GM18867 (cell line): Measurements from ENCODE around the gene NUP88.

Experiments
- ATAC-seq: cut with Tn5 transposase; IDR thresholded peaks from one replicate; pipeline ENCODE4 v1.9.1; 2021; ENCODE audit warnings: mild to moderate bottlenecking, moderate library complexity; ENCODE audit not compliant: unreplicated experiment

The NUP88 gene

DNA sequence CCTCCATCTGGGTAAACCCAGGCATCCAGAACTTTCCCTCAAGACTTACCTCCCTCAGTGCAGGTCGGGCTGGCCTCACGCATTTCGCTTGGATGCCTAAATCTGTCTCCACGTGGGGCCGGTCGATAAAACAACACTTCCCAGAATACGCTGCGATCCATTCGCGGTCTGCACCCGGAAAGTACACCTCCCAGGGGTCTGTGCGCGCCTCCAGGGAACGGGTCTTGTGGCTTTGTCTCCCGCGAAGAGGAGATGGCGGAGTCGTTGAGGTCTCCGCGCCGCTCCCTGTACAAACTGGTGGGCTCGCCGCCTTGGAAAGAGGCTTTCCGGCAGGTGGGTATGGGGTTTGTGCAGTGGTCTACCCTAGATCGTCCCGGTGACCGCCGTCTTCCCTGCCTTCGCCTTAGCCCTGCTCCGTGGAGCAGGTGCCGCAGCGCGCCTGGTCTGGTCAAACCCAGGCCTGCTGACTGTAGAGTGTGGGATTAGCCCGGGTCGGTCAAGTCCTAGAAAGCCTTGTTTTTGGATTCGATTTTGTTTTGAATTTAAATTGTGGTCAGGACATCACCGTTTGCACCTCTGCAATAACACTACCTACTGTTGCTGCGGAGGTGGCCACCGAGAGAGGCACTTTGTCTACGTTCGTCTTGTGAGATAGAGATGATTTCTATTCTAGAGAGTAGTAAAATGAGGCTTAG lies 644 bp upstream of the NUP88 start, which contains the start of gene RPAIN:
Gene RPAIN (plus strand): TSS at position 224 of the 695 bp plus-strand sequence. CDS start 29 bp downstream, at position 253.
- peak; percentile 45 for ATAC-seq

DNA sequence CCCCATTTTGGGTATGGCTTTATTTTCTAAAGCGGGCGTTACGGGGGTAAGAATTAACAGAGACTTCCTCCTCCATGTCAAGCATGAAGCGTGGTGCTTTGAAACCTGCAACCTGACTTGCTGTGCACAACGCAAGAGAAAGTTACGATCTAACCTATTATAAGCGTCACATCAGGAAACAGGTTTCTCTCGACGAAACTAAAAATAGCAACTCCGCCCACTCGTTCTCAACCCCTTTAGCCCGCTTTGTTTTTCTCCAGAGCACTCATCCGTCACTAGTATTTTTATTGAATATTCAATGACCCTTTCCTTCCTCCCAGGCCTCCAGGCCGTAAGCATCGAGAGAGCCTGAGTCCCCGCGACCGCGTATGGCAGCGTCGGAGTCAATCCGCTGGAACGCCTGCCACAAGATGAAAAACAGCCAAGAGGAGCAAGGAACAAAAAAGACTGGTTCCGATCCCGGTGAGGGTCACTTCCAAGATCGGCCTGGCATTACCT lies 555 bp downstream of the NUP88 start:
- ATAC-seq = peak; percentile 38

DNA sequence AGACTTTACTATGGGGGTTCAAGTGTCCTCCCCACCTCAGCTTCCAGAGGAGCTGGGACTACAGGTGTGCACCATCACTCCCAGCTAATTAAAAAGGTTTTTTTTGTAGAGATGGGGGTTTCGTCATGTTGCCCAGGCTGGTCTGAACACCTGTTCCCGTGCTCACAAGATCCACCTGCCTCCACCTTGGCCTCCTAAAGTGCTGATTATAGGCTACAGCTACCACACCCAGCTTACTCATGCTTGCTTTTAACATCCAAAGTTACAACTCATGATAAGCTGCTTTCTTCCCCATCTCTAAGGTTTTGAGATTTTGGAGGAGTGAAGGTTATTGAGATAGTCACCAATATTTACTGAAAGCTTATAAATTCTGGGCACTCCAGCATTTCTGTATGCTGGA lies 2.6 kb downstream of the NUP88 start:
- ATAC-seq = no peak

DNA sequence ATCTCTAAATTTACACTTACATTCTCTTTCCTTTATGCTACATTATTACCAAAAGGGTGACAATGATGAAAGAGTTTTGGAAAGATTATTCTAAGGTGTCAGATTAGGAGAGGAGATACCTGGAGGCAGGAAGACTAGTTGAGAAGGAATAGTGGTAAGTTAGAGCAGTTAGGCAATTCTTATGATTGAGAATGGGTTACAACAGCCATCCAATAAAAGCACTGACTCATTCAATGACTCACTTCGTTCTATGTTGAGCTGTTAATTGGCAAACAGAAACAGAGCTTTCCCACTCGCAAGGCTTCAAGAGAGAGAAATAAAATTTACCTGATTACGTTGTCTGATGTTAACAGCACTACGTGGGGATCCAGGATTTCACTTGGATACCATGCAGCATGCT lies 5.8 kb downstream of the NUP88 start:
- no peak for ATAC-seq

DNA sequence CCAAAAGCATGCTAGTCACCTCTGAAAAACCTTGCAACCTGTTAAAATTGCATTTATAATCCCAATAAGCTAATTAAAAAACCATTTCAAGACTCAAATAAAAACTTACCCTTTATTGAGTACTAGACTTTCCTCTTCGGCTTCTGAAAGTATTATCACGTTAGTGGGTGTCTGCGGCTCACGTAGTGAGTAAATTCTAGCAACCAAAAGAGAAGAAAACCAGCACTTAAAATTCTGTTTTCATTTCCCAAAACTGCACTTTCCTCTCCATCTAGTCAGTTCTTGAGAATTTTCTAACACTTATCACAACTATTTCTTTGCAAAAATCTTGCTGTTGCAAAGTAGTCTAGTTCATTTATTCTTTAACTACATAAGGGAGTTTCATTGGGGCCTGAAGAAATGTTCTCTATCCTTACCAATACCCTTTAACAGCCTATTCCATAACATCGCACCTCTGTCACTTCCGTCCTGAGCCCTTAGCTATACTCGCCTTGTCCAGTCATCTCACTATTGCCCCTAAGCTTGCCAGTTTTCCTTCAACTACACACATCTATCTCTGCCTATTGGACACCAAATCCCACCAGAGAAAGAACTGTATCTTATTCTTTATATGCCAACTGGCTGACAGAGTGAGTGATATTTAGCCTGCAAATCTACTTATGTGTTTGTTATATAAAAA lies 8.7 kb downstream of the NUP88 start:
- ATAC-seq = peak; percentile 45

DNA sequence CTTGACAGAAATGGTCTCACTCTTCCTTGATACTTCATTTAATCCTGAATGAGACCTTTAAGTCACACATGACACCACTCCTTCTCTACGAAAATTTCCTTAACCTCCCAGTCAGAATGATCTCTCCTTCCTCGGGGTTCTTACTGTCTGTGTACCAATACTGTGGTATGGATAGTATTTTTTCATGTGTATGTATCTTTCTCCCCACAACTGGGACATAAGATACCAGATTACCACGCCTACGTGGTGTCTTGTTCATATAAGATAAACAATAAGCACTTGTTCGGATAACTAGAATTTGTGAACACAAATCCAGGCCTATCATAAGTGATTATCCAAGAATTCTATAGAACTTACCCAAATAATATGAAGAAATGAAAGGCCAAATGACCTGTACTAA lies 11.3 kb downstream of the NUP88 start:
- no peak for ATAC-seq

DNA sequence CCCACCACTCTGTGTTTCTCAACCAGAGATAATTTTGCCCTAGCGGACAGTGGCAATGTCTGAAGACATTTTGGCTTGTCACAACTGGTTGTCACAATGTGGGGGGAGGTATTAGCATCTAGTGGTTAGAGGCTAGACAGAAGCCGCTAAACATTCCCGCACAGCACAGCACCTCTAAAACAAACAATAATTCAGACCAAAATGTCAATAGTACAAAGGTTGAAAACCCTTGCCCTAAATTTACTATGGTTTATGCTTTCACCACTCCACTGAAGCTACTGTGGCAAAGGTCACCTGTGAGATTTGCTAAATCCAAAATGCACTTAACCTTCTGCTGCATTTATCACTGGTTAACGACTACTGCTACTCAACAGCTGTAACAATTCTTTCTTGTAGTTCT lies 14.1 kb downstream of the NUP88 start:
- no peak for ATAC-seq

DNA sequence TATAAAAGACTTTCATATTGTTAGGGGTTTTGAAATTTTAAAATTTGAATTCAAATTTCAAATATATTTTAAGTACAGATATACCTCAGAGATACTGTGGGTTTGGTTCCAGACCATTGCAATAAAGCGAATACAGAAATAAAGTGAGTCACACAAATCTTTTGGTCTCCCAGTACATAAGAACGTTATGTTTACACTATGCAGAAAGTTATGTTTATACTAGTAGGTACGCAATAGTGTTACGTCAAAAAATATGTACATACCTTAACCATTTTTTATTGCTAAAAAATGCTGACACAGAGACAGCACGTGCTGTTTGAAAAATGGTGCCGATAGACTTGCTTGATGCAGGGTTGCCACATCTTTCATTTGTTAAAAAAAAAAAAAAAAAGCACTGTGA lies 19.7 kb downstream of the NUP88 start:
- no peak for ATAC-seq

DNA sequence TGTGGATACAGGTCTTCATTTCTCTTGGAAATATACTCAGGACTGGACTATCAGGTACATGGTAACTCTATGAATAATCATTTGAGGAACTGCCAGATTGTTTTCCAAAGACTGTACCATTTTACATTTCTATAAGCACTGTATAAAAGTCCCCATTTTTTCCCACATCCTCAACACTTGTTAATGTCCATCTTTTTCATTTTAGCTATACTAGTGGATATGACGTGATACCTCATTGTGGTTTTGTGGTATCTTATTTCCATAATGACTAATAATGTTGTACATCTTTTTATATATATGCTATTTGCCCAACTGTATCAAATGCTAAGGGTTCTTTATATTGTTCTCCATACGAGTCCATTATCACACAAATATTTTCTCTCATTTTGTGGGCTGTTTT lies 22.9 kb downstream of the NUP88 start:
- no peak for ATAC-seq

DNA sequence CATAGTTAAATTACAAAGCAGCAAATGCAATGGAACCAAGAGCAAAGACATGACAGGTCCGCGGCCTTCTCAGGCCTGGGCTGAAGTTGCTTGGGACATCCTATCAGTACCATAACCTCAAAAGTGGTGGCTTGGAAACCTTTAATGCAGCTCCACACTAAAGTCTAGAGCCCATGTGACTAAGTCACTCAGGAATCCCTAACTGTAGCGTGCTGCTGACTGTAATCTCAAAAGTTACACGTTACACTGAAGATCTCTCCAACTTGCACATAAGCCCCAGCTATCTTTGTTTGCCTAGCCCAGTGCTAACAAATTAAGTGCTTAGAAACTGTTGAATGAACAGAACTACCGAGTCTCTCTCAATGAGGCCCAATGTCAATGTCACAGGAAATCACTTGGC lies 27.8 kb downstream of the NUP88 start:
- ATAC-seq = no peak

DNA sequence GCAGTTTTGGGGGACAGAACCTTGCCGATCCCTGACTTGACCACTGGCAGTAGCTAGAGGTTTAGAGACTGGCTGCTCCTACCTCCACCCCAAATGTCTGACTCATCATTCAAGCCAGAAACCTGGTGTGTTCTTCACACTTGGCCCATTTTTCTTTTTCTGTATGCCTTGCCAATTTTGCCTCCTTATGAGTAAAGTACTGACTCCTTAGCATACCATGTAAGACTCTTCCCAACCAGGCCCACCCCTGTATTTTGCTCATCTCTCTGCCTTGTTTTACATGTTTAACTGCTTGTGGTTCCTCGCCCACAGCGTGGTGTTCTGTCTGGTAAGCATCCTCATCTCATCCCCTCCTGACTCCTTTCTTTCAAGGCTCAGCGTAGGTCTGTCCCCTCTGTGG lies 37.9 kb downstream of the NUP88 start:
- ATAC-seq = no peak

DNA sequence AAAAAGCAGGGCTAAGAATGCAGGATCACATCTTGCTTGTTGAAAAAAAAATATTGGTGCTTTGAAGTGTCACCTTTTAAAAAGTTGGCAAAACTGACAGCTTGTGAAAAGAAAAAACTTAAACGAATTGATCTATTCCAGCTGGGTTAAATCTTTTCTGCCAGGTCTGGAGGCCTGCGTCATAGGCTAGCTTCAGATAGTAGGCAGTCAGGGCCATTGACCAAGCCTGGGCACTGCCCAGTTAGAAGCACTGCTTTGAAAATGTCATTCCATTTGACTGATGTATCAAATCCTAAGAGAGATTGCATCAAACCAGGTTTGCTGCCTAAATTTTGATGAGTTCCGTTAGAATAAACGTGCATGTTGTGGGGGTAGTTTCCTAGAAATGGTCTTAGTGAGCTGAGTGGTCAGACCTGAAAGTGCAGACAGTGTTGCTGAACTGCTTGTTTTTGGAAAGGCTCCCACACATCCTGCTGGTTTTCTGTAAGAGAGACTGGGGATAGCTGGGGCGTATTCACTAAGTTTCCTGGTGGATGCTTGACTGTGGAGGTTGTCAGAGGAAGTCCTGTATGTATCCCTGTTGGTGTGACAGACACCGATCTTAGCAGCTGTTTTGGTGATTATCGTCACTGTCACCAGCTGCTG lies 38.8 kb downstream of the NUP88 start:
- no peak for ATAC-seq

DNA sequence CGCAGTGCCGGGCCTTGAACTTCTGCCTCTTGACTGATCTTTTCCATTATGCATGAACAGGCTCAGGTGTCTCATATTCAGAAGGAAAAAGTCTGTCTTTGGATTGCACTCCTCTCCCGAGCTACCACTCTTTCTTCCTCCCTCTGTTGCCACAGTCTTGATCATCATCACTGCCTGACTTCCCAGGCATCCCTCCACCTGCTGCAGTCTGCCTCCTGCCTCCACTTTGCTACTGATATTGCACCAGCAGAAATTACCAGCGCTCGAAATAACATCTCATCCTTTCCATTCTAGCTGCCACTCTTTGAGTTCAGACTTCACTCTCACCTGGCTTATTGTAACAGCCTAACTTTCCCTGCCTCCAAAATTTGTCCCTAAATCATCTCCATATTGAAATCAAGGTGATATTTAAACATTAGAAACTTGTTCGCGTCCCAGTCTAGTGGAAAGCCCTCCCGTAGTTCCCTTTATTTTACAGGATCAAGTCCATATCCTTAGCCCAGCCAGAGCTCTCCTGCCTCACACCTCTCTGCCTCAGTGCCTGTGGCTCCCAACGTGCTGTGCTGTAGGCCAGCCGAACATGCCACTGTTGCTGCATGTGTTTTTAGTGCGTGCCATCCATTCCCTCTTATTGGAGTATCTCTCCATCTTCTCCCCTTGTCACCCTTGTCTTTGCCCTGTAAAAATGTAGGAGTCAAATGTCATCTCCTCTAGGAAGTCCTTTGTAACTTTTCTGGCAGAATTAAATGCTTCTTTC lies 39.9 kb downstream of the NUP88 start:
- ATAC-seq = no peak

DNA sequence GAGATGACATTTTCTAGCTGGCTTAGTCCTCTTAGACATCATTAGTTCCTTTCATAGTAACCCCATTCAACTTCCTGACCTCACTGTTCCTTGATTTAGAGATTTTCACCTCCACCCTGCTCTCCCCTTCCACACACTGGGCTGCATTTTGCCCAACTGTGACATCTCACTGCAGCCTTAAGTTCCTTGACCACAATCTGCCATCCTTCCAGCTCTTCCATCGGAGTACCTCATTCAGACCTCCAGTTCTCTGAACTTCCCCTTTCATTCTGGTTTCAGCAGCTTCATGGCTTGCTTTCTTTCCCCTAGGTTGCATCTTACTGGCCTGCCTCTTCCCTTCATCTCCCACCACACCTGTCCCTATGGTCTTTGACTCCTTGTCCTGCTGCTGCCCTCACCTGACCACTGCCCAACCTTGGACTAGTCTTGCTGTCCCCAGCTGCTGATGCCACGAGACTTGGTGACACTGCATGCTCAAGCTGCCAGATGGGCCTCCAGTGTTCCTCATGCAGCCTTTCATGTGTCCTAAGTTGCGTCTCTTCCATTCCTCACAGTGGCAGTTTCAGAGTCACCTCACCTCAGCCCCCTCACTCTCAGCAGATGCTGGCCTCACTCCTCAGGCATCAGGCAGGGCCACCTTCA lies 40.8 kb downstream of the NUP88 start:
- ATAC-seq = no peak

DNA sequence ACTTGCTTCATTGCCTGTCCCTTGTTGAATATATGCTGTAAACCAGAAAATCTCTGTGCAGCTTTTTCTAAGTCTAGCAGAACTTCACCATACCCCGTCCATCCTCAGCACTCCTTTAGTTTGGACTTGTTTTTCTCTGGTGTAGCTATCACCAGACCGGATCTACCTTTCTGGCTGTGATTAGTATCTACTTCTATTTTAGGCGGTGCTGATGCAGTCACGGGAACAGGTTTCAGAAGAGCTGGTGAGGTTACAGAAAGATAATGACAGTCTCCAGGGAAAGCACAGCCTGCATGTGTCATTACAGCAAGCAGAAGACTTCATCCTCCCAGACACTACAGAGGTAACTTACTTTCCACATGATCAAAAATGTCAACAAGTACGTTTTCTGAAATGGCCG lies 46.4 kb downstream of the NUP88 start:
- ATAC-seq = peak; percentile 65

DNA sequence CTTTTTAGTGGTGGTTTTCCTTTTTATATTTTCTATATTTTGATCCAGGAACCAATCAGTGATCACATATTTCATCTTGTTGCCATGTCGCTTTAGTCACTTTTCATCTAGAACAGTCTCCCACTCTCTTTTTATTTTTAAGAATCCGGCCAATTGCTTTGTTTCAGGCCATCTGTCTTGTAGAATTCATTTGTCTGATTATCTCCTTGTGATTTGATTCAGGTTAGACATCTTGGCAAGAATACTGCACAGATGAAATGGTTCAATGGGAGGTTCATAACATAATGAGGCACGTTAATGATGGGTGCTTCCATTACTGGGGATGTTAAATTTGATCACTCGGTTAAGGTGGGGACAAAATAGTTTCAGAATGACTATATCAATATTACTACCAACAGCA lies 49.1 kb downstream of the NUP88 start:
- ATAC-seq = no peak

DNA sequence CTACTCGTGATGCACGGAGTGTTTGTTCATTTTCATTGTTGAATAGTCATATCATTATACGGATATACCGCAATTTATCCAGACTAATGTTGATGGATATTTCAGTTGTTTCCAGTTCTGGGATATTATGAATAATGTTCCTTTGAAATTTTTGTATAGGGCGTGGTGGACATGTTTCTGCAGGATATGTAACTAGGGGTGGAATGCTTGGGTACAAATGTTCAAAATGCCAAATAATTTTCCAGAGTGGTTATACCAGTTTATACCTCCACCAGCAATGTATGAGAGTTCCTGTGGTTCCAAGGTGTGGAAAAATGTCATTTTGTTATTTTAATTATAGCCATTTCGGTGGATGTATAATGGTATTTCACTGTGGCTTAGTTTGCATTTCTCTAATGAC lies 53.6 kb downstream of the NUP88 start:
- no peak for ATAC-seq

DNA sequence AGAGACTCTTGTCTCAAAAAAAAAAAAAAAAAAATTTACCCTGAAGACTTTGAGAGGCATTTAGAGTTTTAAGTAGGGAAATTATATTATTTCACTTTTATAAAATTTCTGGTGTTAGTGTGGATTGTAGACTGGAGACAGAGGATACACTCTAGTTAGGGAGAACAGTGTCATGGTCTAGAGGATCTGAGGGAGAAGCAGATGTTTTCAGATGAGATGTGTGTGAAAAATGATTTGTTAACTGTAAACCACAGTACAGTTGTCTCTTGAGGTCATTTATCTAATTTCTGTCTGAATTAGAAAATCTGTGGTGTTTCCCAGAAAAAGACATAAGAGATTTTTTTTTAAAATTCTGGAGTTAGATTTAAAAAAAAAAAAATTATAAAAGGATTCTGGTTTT lies 54.8 kb downstream of the NUP88 start:
- ATAC-seq = no peak

DNA sequence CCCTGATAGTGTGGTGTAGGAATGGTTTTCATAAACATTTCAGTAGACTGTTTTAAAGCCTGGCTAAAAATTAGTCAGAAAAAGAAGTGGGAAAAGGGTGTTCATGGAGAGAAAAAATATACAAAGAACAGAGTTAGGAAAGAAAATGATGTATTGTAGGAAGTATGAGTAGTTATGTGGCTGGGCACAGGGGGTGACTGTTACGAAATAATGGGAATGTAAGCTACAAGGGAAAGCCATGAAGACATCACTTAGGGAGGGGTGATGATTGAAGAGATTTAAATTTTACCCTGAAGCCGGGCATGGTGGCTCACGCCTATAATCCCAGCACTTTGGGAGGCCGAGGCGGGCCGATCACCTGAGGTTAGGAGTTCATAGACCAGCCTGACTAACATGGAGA lies 55.3 kb downstream of the NUP88 start:
- no peak for ATAC-seq

DNA sequence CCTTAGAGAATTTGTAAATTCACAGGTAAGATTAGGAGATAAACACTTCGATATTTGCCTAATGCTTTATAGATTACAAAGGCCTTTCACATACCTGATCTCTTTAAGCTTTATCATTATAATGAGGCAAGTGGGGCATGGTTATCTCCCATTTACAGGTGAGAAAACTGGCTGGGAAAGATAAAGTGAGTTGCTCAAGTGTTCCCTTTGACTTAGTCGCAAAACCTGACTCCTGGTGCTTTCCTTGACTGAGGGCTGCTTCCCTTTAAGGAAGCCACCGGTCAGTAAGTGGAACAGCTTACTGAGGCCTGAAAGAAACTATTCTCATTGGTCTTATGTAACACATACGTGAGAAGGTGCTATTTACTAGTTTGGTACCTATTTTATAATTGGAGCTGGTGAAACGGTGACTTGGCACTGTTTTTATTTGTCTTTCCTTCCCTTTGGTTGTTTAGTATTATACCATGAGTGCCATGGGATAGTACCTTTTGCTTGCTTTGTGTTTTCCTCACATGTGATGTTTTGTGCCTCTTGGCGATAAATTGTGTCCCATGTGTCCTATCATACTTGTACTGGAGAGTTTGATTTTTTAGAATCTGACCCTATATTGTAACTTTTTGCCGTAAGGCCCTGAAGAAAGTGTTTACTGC lies 57.2 kb downstream of the NUP88 start:
- no peak for ATAC-seq
